GM21717 (cell line): ENCODE results near the gene PIK3R2.
A peak's percentile ranks its signal among the peaks of the same experiment; 100 is the strongest.
"Not testable (repeated sequence)": the region's sequence is repeated elsewhere in the genome, so short reads cannot be mapped to it uniquely, and the experiment has no call there.

Experiments used
- ATAC-seq: cut with Tn5 transposase; IDR thresholded peaks from one replicate; pipeline ENCODE4 v1.9.1; 2021; ENCODE audit warnings: mild to moderate bottlenecking, moderate library complexity; ENCODE audit not compliant: unreplicated experiment

The PIK3R2 gene

DNA sequence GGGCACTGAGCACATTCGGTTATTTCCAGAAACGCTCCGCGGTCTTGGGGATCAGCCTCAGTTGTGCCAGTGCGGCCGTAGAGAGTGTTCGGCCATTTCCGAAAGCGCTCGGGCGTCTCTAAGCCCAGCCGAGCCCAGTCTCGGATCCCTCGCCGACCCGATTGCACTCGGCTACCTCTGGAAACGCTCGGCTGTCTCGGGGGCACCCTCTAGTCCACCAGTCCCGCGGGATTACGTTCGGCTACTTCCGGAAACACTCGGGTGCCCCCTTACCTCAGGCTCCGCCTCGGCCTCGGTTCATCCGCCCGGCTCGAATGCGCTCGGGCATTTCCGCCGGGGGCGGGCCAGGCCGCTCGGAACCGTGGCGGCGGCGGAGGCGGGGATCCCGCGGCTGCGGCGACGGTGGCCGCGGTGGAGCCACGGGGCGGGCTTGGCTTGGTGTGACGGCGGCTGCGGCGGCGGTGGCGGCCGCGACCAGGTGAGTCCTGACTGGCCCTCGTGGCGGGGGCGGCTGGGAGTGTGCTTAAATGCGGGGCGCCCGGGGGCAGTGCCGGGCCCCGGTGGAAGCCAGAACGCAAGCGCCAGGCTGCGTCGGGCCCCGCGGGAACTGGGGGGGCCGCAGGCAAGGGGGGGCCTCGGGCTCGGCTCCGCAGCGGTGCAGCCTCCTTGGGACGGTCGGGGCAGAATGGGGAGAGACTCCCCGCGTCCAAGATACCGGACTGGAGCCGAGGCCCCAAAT, at the start of gene PIK3R2:
PIK3R2 (plus strand) TSS at position 347 of the 739 bp plus-strand sequence. CDS start 2,717 bp downstream, outside the sequence.
- peak; percentile 63 for ATAC-seq

DNA sequence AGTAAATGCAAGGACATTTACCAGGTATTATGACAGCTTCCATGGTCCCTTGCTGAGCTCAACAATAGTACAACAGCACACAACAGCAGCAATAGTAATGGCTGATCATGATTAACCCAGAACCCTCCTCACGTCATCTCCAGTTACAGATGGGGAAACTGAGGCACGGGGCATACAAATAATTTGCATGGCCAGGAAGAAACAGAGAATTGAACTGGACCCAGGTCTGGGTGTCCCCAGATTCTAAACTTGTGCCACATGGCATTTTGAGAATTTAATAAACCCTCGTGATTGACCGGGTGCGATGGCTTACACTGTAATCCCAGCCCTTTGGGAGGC, 48.2 kb upstream of the PIK3R2 start:
- no peak for ATAC-seq

DNA sequence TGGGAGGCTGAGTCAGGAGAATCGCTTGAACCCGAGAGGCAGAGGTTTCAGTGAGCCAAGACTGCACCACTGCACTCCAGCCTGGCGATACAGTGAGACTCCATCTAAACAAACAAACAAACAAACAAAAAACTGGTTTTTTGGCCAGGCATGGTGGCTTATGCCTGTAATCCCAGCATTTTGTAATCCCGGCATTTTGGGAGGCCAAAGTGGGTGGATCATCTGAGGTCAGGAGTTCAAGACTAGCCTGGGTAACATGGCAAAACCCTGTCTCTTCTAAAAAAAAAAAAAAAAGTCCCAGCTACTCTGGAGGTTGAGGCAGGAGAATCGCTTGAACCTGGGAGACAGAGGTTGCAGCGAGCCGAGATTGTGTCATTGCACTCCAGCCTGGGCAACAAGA, 47.7 kb upstream of the PIK3R2 start:
- ATAC-seq = not testable (repeated sequence)

DNA sequence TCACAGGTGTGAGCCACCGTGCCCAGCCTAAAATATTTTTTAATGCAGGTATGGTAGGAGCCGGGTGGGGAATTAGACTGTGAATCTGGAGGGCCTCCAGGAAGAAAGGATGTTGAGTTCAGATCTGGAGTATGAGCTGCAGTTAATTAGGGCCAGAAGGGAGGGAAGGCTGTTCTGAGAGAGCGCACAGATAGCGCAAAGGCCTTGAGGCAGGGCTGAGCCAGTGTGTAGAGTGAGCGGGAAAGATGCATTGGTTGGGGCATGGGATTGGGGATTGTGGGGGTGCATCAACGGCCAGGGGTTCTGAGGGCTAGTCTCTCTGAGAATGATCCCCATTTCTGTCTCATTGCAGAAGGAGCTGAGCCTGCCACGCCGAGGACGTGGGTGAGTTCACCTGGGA, 45.7 kb upstream of the PIK3R2 start:
- no peak for ATAC-seq

DNA sequence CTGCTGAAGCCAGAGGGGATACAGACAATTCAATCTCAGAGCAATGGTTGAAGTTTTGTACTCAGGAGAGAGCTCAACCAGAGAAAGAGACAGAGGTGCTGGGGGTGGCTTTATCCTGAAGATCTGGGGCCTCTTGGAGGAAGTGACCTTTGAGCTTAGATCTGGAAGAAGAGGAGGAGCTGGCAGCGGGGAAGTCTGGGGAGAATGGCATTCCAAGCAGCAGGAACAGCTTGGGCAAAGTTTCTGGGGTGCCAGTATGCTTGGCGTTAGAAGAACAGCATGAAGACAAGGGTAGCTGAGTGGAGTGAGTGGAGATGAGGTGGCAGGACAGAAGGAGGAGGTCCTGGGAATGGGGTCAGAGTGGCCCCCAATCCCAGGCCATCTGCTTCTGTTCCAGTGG, 44.1 kb upstream of the PIK3R2 start:
- no peak for ATAC-seq

DNA sequence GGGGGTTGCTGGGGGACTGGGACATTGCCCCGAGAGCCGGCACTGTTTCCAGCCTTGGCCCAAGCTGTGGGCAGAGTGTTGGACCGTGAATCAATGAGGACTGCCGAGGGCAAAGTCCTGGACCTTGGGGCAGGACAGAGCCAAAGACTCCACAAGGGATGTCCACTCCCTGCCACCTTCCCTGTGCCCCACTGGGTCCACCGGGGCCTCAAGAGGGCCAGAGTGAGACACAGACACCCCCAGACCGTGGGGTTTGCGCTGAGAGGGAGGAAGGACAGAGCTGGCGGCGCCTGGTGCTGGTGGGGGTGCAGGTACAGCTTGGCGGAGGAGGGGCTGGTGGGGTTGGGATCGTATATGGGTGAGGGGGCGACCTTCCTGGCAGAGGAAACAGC, 43.6 kb upstream of the PIK3R2 start:
- ATAC-seq = no peak

DNA sequence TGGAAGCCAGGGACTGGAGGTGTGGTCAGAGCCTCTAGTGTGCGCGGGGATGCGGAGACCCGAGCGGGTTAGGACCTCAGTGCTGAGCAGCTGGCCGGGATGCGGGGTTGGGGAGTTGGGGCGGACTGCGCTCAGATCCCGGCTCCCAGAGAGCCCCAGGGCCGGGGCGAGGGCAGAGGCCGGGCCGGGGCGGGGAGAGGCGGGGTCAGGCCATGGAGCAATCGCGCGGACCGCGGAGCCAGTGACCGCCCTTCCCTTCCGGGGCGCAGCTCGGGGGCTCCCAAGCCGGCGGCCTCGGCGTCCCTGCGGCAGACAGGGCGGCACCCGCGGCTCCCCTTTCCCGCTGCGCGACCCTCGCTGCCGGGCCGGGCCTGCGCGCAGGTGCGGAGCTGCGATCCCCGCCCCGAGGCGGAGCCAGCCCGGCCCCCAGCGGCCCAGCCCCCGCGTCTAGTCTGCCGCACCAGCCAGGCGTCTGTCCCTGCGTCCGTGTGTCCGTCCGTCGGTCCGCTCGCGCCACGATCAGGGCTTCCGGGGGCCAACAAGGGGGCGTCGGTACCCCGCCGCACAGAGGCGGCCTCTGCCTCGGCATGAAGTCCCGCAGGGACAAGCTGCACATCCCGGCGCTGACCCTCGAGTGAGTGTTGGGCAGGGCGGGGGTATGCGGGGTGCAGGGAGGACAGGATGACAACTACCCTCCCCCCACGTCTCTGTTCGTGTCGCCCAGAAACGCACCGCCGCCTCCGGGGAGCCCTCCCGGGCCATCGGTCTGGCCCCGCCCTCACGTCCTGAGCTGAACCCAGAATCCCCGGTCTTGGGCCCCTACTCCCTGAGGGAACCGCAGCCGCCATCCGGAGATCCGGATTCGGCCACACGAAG, 43.0 kb upstream of the PIK3R2 start:
- ATAC-seq = no peak

DNA sequence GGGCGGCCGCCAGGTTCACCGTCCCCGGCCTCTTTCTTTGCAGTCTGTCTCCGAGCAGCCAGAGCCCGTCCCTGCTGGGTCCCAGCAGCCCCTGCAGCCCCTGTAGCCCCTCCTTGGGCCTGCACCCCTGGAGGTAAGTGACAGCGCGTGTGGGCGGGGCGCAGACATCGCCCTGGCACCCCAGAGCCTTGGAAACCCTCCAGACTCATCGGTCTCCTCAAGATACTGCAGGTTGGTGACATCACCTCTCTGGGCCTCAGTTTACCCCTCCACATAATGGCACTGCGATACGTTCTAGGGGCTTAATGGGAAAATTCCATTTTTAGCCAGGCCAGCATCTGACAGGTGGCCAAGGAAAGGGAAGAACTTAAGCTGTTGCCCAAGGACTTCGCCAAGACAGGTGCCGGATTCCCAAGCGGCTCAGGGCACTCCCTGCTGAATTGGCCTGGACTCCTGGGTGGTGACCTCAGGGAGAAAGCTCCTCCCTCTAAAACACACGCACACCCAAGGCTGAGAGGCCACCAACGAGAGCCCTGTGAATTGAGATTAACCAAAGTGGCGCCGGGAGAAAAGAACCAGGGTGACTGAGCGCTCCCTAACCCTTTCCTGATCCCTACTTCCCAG, 42.2 kb upstream of the PIK3R2 start:
- ATAC-seq = no peak

DNA sequence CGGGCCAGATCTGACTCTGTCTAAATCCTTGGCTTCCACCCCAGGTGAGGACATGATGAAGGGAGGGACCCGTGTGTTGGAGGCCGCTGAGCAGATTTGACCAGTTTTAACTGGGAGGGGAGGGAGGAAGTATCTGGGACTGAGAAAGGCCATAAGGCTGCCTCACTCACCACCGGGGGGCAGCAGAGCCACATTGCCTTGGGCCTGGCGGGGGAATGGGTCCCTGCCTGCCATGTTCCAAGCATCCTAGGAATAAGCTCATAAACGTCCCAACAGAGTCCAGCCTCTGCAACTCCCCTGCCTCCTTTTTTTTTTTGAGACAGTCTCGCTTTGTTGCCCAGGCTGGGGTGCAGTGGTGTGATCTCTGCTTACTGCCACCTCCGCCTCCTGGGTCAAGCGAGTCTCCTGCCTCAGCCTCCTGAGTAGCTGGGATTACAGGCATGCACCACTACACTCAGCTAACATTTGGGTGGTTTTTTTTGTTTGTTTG, 39.9 kb upstream of the PIK3R2 start:
- no peak for ATAC-seq

DNA sequence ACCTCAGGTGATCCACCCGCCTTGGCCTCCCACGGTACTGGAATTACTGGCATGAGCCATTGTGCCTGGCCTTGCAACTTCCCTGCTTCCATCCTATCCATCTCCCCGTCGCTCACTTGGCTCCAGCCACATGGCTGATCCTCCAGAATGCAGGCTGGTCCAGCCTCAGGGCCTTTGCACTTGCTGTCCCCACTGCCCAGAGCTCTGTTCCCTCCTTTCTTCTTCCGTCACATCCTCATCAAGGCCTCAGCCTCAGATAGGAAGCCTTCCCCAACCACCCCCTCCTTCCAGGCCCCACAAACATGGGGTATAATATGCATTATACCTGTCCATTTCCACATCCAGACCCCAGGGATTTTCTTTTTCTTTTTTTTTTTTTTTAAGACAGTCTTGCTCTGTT, 39.1 kb upstream of the PIK3R2 start:
- ATAC-seq = no peak

DNA sequence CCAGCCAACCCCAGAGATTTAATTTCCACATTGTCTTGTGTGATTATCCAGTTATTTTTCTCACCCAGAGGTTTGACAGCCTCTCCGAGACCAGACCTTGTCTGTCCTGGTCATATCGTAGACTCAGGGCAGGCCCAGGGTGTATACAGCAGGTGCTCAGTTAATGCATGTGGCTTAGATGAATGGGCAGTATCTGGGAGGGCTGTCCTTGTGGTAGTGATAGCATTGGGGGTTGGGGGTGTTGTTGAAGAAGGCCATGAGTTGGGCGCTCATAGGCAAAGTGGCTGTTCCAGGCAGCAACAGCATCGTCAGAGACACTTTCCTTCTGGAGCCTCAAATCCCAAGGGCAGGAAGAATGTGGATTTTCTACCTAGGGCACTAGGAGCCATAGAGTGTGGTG, 38.5 kb upstream of the PIK3R2 start:
- ATAC-seq = no peak

DNA sequence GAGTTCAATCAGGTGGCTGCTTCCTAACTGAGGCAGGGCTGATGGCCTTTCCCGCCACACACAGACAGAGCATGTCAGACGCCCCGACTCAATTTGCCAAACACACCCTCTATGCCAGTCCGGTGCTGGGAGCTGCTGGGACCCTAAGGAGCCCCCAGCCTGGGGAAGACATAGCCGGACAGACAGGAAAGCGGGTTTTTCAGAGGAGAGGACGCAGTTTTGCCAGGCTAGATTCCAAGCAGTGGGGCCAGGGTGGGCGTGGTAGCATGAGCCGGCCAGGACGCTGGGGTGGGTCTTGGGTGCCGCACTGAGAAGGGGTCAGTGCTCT, 35.6 kb upstream of the PIK3R2 start:
- ATAC-seq = no peak

DNA sequence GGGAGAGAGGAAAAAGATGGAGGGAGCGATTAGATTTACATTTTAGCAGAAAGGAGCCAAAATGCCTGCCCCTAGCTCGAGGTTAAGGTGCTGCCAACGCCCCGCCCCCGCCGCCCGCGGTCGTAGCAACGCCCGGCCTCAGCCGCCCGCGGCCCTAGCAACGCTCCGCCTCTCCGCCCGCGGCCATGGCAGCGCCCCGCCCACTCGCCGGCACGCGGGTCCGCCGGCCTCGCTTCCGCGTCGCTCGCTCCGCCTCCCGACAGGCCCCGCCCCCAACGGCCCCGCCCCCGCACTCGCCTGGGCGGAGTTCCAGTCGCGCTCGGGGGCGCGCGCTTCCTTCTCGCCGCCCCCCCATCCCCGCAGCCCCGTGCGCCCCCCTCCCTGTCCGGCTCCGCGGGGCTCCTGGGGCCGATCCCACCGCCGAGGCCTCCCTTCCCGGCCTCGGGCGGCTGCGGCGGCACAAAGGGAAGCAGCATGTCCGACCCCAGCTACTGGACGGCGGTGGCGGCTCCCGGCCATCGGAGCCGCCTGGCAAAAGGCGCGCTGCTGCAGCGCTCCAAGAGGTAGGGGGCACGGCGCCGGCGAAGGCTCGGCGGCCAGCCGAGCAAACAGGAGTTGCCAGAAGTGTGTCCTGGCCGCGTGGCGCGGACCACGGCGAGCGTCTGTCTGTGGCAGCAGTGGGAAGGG, 35.1 kb upstream of the PIK3R2 start:
- peak; percentile 68 for ATAC-seq

DNA sequence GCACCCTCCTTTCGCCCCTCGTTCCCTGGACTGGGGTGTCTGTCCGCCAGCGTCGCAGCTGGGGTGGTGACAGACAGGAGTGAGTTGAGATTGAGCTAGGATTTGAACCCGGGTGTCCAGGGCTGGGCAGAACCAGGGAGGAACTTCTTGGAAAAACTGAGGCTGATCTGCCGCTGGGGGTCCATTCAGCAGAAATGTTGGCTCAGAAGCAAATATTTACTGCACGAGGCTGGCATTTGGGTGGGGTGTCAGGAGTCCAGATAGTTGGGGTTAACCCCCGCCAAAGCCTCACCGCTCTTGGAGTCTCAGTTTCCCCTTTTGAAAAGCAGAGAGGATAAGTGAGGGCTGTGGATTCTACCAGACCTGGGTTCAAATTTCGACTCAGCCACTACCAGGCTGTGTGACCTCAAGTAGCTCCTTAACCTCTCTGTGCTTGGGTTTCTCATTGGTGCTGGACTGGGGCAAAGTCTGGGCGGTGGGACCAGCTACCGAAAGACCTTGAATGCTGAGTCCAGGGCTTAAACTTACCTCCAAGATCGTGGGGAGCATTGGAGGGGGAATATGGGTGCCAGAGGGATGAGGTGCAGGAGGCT, 34.4 kb upstream of the PIK3R2 start:
- ATAC-seq = no peak

DNA sequence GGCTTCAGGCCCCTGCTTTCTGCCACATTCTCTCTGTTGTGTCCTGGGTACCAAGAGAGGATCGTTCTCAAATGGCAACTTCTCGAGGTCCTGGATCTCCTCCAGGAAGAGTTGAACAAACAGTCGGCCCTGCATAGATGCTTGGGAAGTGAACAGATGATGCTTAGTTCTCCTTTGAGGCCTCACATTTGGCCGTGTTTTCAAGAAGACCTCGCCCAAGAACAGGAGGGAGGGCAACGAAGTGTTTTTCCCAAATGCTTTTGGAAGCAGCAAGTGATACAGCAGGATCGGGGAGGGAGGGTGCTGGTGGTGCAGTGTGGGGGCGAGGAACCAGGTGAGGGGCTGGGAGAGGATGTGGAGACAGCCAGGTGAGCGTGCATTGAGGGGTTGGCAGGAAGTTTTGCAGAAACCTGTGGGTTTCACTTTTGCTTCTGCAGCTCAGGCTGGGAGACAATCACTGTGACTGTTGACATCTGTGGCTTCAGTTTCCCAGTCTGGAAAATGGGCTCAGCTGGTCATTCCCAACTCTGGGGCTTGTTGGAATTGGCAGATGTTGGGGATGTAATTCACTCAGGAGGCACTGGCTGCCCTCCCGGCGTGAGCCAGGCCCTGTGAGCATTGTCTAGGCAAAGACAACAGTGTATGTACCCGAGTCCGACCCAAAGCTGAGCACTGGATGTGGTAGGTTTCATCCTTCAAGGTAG, 33.8 kb upstream of the PIK3R2 start:
- ATAC-seq = no peak

DNA sequence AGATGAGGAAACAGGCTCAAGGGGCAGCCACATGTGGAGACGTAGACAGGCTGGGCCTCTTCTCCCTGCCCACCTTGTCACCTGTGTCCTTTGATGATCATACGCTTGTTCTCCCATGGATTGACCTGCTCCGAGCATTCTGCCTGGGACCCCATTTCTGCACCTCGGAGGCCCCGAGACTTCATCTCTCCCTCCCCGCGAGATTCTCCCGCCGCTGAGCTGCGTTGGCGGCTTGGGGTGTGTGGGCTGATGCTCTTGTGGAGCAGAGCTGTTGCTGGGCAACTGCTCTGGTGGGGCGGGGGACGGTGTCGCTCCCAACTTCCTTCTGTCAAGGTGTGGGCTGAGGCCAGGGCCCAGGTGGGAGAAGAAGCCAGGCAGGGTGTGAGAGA, 33.3 kb upstream of the PIK3R2 start:
- ATAC-seq = no peak

DNA sequence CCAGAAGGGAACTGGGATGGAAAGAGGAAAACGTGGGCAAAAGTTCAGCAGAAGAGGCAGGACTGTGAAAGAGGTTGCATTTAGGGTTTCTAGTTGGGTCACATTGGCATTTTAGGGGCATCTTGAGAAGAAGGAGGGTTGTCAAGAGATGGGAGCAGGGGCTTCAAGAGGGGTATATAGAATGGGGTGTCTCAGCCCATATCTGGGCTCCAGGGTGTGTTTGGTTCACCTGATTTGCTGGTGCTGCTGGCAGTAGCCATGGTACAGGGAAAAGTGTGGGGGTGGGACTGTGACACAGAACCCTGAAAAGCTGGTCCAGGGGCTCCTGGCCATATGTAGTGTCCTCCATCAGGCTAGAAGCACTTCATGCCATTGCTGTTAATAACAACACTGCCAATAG, 32.8 kb upstream of the PIK3R2 start:
- no peak for ATAC-seq

DNA sequence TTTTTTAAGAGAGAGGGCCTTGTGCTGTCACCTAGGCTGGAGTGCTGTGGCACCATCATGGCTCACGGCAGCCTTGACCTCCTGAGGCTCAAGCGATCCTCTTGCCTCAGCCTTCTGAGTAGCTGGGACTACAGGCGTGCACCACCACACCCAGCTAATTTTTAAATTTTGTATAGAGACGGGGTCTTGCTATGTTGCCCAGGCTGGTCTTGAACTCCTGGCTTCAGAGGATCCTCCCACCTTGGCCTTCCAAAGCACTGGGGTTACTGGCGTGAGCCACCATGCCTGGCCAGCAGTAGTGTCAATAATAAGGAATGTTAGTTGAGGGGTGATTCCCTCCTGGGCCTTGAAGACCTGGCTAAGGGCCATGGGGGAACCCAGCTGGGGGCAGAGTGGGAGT, 31.8 kb upstream of the PIK3R2 start:
- ATAC-seq = no peak

DNA sequence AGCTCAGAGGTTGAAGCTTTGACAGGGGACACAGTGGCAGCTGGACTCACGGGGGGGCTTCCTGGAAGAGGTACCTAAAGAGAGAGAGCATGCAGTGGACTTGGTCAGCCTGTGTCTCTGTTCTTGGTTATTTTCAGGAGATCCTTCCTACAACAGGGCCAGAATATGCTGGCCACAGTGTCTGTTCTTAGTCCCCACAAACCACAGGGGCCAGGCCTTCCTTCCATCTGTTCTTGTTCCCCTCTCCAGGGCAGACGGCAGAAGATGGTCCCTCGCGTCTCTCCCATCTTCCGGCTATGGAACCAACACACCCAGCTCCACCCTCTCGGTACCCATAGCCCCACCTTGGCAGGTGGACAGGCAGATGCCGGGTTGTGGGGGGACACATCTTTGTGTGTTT, 30.5 kb upstream of the PIK3R2 start:
- no peak for ATAC-seq
